ENCODE measurements around the gene NCAM1. TPM values are rescaled to one million over a fixed set of nuclear protein-coding genes. Genes with fewer than 3 reads are reported as not detected.

Gene NCAM1
- total and polyA plus RNA-seq, 9 of the 15 experiments (the other 6 are each of a cell fraction or from before 2014, with no cell fraction given) = 0.09 to 0.23 TPM; not detected in 7

GRCh38 chr11:113075586-113076095 is 114.4 kb downstream of the NCAM1 start:
- no peaks in the 10 kb centered on the region; a peak in 3 of 5 replicates for H3K27me3 ChIP-seq (ENCODE audit: control insufficient read depth in 2 of 2, insufficient read depth in 2 of 2, low read length in 2 of 2)
- no peak overlapping the region for H3K9ac ChIP-seq (ENCODE audit: insufficient read depth in 1 of 2, low read depth in 2 of 2, low read length in 2 of 2)
- intact Hi-C loops (cut with micrococcal nuclease) = no loop called here
- ATAC-seq (no peak), FAIRE-seq (no peak), DNase-seq (ENCODE audit: extremely low read depth in 1 of 4, low spot score in 3 of 4) (no peak)
- H3K4me3 ChIP-seq = no peak overlapping the region
- no peak overlapping the region for H3K27ac ChIP-seq (ENCODE audit: extremely low read depth, low read depth, low read length)
- POLR2A ChIA-PET = no interaction called here
- BruUV-seq (replicated peaks) = no TSS peak
- no peak overlapping the region for H2AFZ ChIP-seq (ENCODE audit: low read depth, low read length)
- in situ Hi-C loops (cut with MboI) = no loop called here
- TF ChIP-seq MEF2A (IDR thresholded peaks at IDR 0.05; ENCODE audit: control insufficient read depth, low read depth, low read length) = no peak
- no peak for TF ChIP-seq CBX3 (IDR thresholded peaks at IDR 0.05; ENCODE audit: borderline replicate concordance in 1 of 2, low read length in 2 of 2)
- TF ChIP-seq CC2D1A (IDR thresholded peaks at IDR 0.05) = no peak
- no peak for TF ChIP-seq MBD2 (IDR thresholded peaks at IDR 0.05; ENCODE audit: borderline replicate concordance, low read depth)
- no peak for TF ChIP-seq RAD51 (IDR thresholded peaks at IDR 0.05; ENCODE audit: borderline replicate concordance, low read depth)
- TF ChIP-seq ZBTB7A (IDR thresholded peaks at IDR 0.05; ENCODE audit: borderline replicate concordance, control insufficient read depth, low read depth, low read length) = no peak
- no peak for TF ChIP-seq KLF13 (tag; IDR thresholded peaks at IDR 0.05; ENCODE audit: borderline replicate concordance, low read depth)
- WGBS (ENCODE audit: insufficient coverage, low coverage, missing lambda C conversion rate) = 0% methylated on average over 1 of the region's 1 CpG
- H3K4me1 ChIP-seq (replicated peaks in 1 of 2; ENCODE audit: control insufficient read depth in 2 of 2, insufficient read depth in 2 of 2, low read length in 2 of 2) = no peaks in the 10 kb centered on the region
- H3K9me1 ChIP-seq (ENCODE audit: control insufficient read depth, insufficient read depth, low read length) = no peaks in the 10 kb centered on the region
- H3K9me3 ChIP-seq (replicated peaks; ENCODE audit: control insufficient read depth, insufficient read depth, low read depth, low read length) = no peaks in the 10 kb centered on the region
- no peaks in the 10 kb centered on the region for H3K36me3 ChIP-seq (ENCODE audit: control insufficient read depth, insufficient read depth, low read length)
- no peak overlapping the region for H3K4me2 ChIP-seq (ENCODE audit: insufficient read depth, low read length)
- no peaks in the 10 kb centered on the region for H3K79me2 ChIP-seq (ENCODE audit: control insufficient read depth, insufficient read depth, low read length)
- no peaks in the 10 kb centered on the region for H4K20me1 ChIP-seq (replicated peaks; ENCODE audit: control insufficient read depth, insufficient read depth, low read length)
- CTCF ChIA-PET (ENCODE audit: low intra/inter-chr PET ratio) = no interaction called here

Measured in K562 (cell line).